ENCODE measurements around the gene BAZ1B.

DNA sequence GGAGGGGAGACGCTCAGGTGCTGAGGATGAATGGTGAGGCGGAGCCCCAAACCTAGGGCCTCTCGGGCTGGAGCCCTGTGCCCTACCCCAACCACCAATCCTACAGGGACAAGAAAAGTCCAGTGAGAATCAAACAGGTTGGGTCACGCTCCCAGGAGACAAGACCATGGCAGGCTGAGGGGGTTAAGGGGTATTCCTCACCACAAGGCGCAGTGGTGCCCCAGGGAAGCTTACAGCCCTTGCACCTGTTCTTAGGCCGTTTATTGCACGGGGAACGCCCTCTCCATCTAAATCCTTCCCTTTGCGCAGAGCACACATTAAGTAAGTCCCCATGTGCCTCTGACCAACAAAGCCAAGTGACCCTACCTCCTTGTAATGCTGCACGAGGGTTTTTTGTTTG lies 85.0 kb downstream of the BAZ1B start:
- TF ChIP-seq, protein P1, sequence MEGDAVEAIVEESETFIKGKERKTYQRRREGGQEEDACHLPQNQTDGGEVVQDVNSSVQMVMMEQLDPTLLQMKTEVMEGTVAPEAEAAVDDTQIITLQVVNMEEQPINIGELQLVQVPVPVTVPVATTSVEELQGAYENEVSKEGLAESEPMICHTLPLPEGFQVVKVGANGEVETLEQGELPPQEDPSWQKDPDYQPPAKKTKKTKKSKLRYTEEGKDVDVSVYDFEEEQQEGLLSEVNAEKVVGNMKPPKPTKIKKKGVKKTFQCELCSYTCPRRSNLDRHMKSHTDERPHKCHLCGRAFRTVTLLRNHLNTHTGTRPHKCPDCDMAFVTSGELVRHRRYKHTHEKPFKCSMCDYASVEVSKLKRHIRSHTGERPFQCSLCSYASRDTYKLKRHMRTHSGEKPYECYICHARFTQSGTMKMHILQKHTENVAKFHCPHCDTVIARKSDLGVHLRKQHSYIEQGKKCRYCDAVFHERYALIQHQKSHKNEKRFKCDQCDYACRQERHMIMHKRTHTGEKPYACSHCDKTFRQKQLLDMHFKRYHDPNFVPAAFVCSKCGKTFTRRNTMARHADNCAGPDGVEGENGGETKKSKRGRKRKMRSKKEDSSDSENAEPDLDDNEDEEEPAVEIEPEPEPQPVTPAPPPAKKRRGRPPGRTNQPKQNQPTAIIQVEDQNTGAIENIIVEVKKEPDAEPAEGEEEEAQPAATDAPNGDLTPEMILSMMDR (conservative IDR thresholded peaks at IDR 0.05; ENCODE audit: low read length) = no peak
- TF ChIP-seq EZH2phosphoT487 (IDR thresholded peaks at IDR 0.05; ENCODE audit: borderline replicate concordance, low read depth, low read length) = no peak

All from OCI-LY7 (cell line).